ENCODE measurements around the gene SNX14.

DNA sequence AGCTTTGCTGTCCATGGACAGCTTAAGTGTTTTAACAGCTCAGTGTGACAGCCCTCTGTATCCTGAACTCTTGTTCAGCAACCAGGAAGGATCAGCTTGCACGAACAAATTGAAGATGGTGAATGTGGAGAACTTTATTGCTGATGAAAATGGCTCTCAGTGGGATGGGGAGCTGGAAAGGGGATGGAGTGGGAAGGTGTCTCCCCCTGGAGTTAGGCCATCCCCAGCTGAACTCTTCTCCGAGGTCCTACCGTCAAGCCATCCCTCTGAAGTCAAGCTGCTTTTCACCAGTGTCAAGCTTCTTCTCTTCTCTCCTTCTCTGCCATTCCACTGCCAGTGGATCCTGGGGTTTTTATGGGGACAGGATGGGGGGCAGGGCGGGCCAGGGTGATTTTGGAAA lies 117.1 kb downstream of the SNX14 start:
- no peak for TF ChIP-seq TAF1 (IDR thresholded peaks at IDR 0.05; ENCODE audit: low read depth)
- no peak for TF ChIP-seq TCF12 (IDR thresholded peaks at IDR 0.05; ENCODE audit: low read depth)
- no peak for TF ChIP-seq EGR1 (IDR thresholded peaks at IDR 0.05)

Measured in Ishikawa (cell line).